Embryonic facial prominence (tissue), 1 donor: ENCODE data around the gene OSTC.

Source experiments
- DNase-seq: peaks from one replicate; pipeline ENCODE4 v3.0.0-alpha.2; 2016; ENCODE audit errors: extremely low spot score

Gene OSTC

DNA sequence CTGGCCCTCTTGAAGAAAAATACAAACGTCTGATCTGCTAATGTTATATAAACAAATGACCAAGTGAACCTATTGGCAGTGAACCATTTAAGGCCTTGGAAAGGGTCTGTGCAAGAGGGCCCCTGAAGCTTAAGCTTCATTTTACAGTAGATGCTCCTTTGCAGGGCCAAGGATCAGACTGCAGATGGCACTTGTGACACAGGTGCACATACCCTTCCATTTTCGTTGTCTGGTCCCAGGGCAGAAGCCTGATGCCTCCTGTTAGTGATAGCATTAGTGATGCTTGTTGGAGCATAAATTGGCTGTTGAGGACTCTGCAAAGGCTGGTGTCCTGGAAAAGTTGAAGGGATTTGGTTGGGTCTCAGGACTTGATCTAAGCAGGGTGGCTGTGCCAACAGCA lies 65.9 kb downstream of the OSTC start:
- DNase-seq: no peak

DNA sequence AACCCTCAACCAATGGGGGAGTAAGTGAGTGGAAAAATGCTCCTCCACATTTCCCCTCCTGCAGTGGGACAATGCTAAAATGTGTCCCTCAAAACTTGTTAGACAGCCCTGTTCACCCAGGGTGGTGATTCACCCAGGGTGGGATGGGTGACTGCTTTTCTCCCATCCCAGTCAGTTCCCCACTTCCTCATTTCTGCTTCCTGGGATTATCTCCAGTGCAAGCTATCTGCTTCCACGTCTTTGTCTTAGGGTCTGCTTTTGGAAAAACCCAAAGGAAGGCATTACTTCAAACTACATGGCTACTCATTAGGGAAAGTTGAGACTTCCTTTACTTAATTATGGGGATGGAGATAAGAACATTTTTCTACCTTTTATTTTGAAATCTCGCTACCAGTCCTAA lies 67.0 kb downstream of the OSTC start:
- no peak for DNase-seq
